ENCODE measurements around the gene MALAT1. TPM values are rescaled to one million over a fixed set of nuclear protein-coding genes. Genes with fewer than 3 reads are reported as not detected.

The MALAT1 gene
- total RNA-seq, 1 donor from 2014 or later = 6,549 TPM

DNA sequence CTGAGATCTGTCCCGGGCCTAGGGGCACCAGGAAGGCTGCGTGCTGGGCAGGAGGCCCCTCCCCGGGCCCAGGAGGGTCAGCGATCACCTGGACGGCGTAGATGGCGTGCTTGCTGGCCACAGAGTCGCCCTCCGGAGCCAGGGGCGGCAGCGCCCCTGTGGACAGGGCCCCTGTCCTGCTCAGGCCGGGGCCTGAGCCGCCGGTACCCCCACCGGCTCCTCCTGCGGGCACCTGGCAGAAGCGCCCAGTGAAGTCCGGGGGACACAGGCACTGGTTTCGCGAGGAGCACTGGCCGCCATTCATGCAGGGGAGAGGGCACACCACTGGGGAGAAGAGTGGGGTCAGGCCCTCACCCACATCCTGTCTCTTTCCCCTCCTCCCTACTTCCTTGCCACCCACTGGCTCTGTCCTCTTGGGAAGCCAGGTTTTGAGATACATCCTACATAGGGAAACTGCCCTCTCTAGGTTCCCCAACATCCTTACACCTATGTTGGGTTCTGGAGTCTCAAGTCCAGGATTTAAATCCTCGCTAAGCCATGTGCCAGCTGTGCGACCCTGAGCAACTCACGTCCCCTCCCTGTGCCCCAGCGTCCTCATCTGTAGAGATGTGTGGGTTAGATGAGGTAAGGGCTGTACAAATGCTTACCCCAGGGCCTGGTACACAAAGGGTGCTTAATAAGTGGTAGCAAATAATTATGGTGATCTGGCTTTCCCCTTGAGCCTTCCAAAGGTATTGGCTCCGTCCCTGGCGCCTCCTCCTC, 55.4 kb downstream of the MALAT1 start:
- DNase-seq (ENCODE audit: low spot score in 2 of 2) (no peak), FAIRE-seq (no peak)

- no peak for FAIRE-seq
- no peak for DNase-seq (ENCODE audit: low spot score in 2 of 2)
Measured at GRCh38 chr11:65554842-65555430, 56.1 kb downstream of the MALAT1 start.

- no peak for FAIRE-seq
- DNase-seq (ENCODE audit: low spot score in 2 of 2) = no peak
Measured at GRCh38 chr11:65555693-65556231, 56.9 kb downstream of the MALAT1 start.

Small RNA genes within 50 kb of the gene (small RNA-seq; reads per million reads assigned to genes)
- gene RF01684 = not detected

Other genes starting within 250 kb of the MALAT1 start
- 2.9 TPM for gene POLA2, start 237.1 kb upstream of the MALAT1 start, total RNA-seq
- gene CDC42EP2, start 184.2 kb upstream of the MALAT1 start, total RNA-seq = 6.1 TPM
- gene DPF2, start 165.2 kb upstream of the MALAT1 start, total RNA-seq = 17.5 TPM
- gene TIGD3, start 144.3 kb upstream of the MALAT1 start, total RNA-seq = 5.3 TPM
- 0.41 TPM for gene SLC25A45, start 116.4 kb upstream of the MALAT1 start, total RNA-seq
- 8.2 TPM for gene FRMD8, start 112.4 kb upstream of the MALAT1 start, total RNA-seq
- gene NEAT1, start 76.2 kb upstream of the MALAT1 start, total RNA-seq = 1.6 TPM
- 39.1 TPM for gene SCYL1, start 26.0 kb downstream of the MALAT1 start, total RNA-seq
- gene LTBP3, start 59.3 kb downstream of the MALAT1 start, total RNA-seq = 17.5 TPM
- gene ZNRD2, start 71.4 kb downstream of the MALAT1 start, total RNA-seq = 15.9 TPM
- 19.6 TPM for gene FAM89B, start 73.5 kb downstream of the MALAT1 start, total RNA-seq
- 8.6 TPM for gene EHBP1L1, start 77.0 kb downstream of the MALAT1 start, total RNA-seq
- not detected for gene KCNK7, start 96.8 kb downstream of the MALAT1 start, total RNA-seq
- gene MAP3K11, start 115.2 kb downstream of the MALAT1 start, total RNA-seq = 6.9 TPM
- gene PCNX3, start 116.7 kb downstream of the MALAT1 start, total RNA-seq = 7.7 TPM
- 3.7 TPM for gene SIPA1, start 139.1 kb downstream of the MALAT1 start, total RNA-seq
- 16.3 TPM for gene RELA, start 163.9 kb downstream of the MALAT1 start, total RNA-seq
- 61.1 TPM for gene KAT5, start 213.2 kb downstream of the MALAT1 start, total RNA-seq
- gene RNASEH2C, start 221.8 kb downstream of the MALAT1 start, total RNA-seq = 9.4 TPM